GM12878 (cell line): ENCODE measurements around the gene EIF2S2.

ENCODE experiments used
- CBFB ChIP-seq: IDR thresholded peaks from 2 replicates; pipeline ENCODE4 v1.6.1; 2016; ENCODE audit warnings: antibody characterized with exemption, low read depth
- CEBPB ChIP-seq, 2 experiments: fragments of 150-350 bp in 1 of 2; IDR thresholded peaks; 2 replicates each; pipeline ENCODE4 v1.6.1; 2012 to 2014; ENCODE audit warnings: low read depth in 2 of 2, low read length in 2 of 2, borderline replicate concordance in 1 of 2, inconsistent platforms in 1 of 2
- CTCF ChIP-seq, 3 experiments: IDR thresholded peaks in 2 of 3; conservative IDR thresholded peaks in 1 of 3; 2 replicates each; pipeline ENCODE4 v1.5.1; 2011; ENCODE audit warnings: low read depth in 3 of 3, low read length in 3 of 3, mild to moderate bottlenecking in 3 of 3, control low read depth in 2 of 3, moderate library complexity in 2 of 3, inconsistent platforms in 1 of 3, mixed read lengths in 1 of 3; ENCODE audit not compliant: control insufficient read depth in 2 of 3, insufficient read depth in 1 of 3; ENCODE audit errors: extremely low read depth in 1 of 3
- EP300 ChIP-seq, 2 experiments: fragments of 150-350 bp in 1 of 2; IDR thresholded peaks; 2 replicates each; pipeline ENCODE4 v1.6.1; 2011 to 2012; ENCODE audit warnings: low read depth in 2 of 2, low read length in 2 of 2, borderline replicate concordance in 1 of 2, improper control_type of control experiment in 1 of 2, inconsistent platforms in 1 of 2; ENCODE audit not compliant: control insufficient read depth in 1 of 2
- EZH2 ChIP-seq: IDR thresholded peaks from 2 replicates; pipeline ENCODE4 v1.6.1; 2012; ENCODE audit warnings: low read depth, mild to moderate bottlenecking, control low read depth, inconsistent platforms, low read length, borderline replicate concordance; ENCODE audit not compliant: control insufficient read depth
- IRF4 ChIP-seq: IDR thresholded peaks from 2 replicates; pipeline ENCODE4 v1.6.1; 2011; ENCODE audit warnings: low read depth, low read length
- JUNB ChIP-seq: IDR thresholded peaks from 2 replicates; pipeline ENCODE4 v1.6.1; 2016; ENCODE audit warnings: antibody characterized with exemption, mild to moderate bottlenecking
- MEF2A ChIP-seq: IDR thresholded peaks from 2 replicates; pipeline ENCODE4 v1.6.1; 2011; ENCODE audit warnings: low read depth, mild to moderate bottlenecking, low read length, moderate library complexity; ENCODE audit not compliant: insufficient read depth
- MXI1 ChIP-seq: fragments of 150-350 bp; IDR thresholded peaks from 2 replicates; pipeline ENCODE4 v1.6.1; 2011; ENCODE audit warnings: low read depth, mild to moderate bottlenecking, inconsistent platforms, low read length, improper control_type of control experiment
- MYC ChIP-seq: IDR thresholded peaks from 2 replicates; pipeline ENCODE4 v1.6.1; 2011; ENCODE audit warnings: mild to moderate bottlenecking, low read length, moderate library complexity, inconsistent platforms; ENCODE audit not compliant: insufficient read depth, insufficient replicate concordance, insufficient read length, severe bottlenecking
- POLR2A ChIP-seq: IDR thresholded peaks from 2 replicates; pipeline ENCODE4 v1.6.1; 2011; ENCODE audit warnings: low read depth, mild to moderate bottlenecking, low read length
- TAF1 ChIP-seq: IDR thresholded peaks from 2 replicates; pipeline ENCODE4 v1.6.1; 2011; ENCODE audit warnings: mild to moderate bottlenecking, low read depth, low read length, borderline replicate concordance
- TCF7 ChIP-seq: IDR thresholded peaks from 2 replicates; pipeline ENCODE4 v1.6.1; 2014; ENCODE audit warnings: antibody characterized with exemption, borderline replicate concordance
- USF1 ChIP-seq: IDR thresholded peaks from 2 replicates; pipeline ENCODE4 v1.6.1; 2011; ENCODE audit warnings: borderline replicate concordance, low read depth, mild to moderate bottlenecking, moderate library complexity, mixed read lengths, low read length; ENCODE audit not compliant: insufficient read depth; ENCODE audit errors: extremely low read length

GRCh38 chr20:34062570-34063482 is 49.2 kb downstream of the EIF2S2 start:
- TF ChIP-seq TCF7 (no peak), CBFB (no peak), POLR2A (no peak), CEBPB (IDR thresholded peaks at IDR 0.05; ENCODE audit: borderline replicate concordance in 1 of 2, low read depth in 2 of 2, low read length in 2 of 2) (no peak), EZH2 (no peak), MYC (no peak), CTCF (IDR thresholded peaks at IDR 0.05 in 2 of 3, conservative IDR thresholded peaks at IDR 0.05 in 1 of 3; ENCODE audit: control insufficient read depth in 2 of 3, extremely low read depth in 1 of 3, insufficient read depth in 1 of 3, low read depth in 3 of 3, low read length in 3 of 3) (no peak), USF1 (no peak), TAF1 (no peak), IRF4 (no peak), MEF2A (no peak), MXI1 (no peak), EP300 (IDR thresholded peaks at IDR 0.05; ENCODE audit: borderline replicate concordance in 1 of 2, control insufficient read depth in 1 of 2, low read depth in 2 of 2, low read length in 2 of 2) (no peak), JUNB (no peak)
